HG03039 (cell line): Measurements from ENCODE around the gene QRFPR.
"Not testable (repeated sequence)": the region's sequence is repeated elsewhere in the genome, so short reads cannot be mapped to it uniquely, and the experiment has no call there.

Experiments
- ATAC-seq: cut with Tn5 transposase; IDR thresholded peaks from one replicate; pipeline ENCODE4 v1.9.1; 2021; ENCODE audit warnings: mild to moderate bottlenecking, moderate library complexity; ENCODE audit not compliant: unreplicated experiment

The QRFPR gene

GRCh38 chr4:121380776-121381462 is at the start of gene QRFPR:
Gene QRFPR (minus strand): TSS chr4:121381018. CDS start chr4:121380647, 371 bp downstream.
- no peak for ATAC-seq

GRCh38 chr4:121428721-121429120 is 47.9 kb upstream of the QRFPR start:
- ATAC-seq = no peak

- ATAC-seq = no peak
These were observed 40.8 kb upstream of the QRFPR start for GRCh38 chr4:121421594-121421993.

- ATAC-seq = no peak
These were observed 30.4 kb upstream of the QRFPR start for GRCh38 chr4:121411151-121411744.

GRCh38 chr4:121408567-121408966 is 27.7 kb upstream of the QRFPR start:
- ATAC-seq = not testable (repeated sequence)

GRCh38 chr4:121400632-121401031 is 19.8 kb upstream of the QRFPR start:
- ATAC-seq = no peak

GRCh38 chr4:121397941-121398601 is 17.3 kb upstream of the QRFPR start:
- ATAC-seq = no peak

- no peak for ATAC-seq
These were observed 16.6 kb upstream of the QRFPR start for GRCh38 chr4:121397434-121397833.

GRCh38 chr4:121392426-121393086 is 11.7 kb upstream of the QRFPR start:
- ATAC-seq = no peak

GRCh38 chr4:121390335-121390734 is 9.5 kb upstream of the QRFPR start:
- no peak for ATAC-seq

GRCh38 chr4:121379276-121379675 is 1.5 kb downstream of the QRFPR start:
- no peak for ATAC-seq

- ATAC-seq = no peak
These were observed 3.7 kb downstream of the QRFPR start for GRCh38 chr4:121377076-121377475.

- ATAC-seq = no peak
These were observed 4.3 kb downstream of the QRFPR start for GRCh38 chr4:121376556-121376955.

- no peak for ATAC-seq
These were observed 4.7 kb downstream of the QRFPR start for GRCh38 chr4:121376097-121376496.

- no peak for ATAC-seq
These were observed 5.6 kb downstream of the QRFPR start for GRCh38 chr4:121375262-121375661.

- no peak for ATAC-seq
These were observed 7.0 kb downstream of the QRFPR start for GRCh38 chr4:121373841-121374240.

GRCh38 chr4:121370729-121371325 is 10.0 kb downstream of the QRFPR start:
- ATAC-seq = no peak

- no peak for ATAC-seq
These were observed 20.3 kb downstream of the QRFPR start for GRCh38 chr4:121360495-121360894.

GRCh38 chr4:121358473-121358872 is 22.3 kb downstream of the QRFPR start:
- no peak for ATAC-seq

GRCh38 chr4:121353213-121353612 is 27.6 kb downstream of the QRFPR start:
- no peak for ATAC-seq

- ATAC-seq = no peak
These were observed 36.7 kb downstream of the QRFPR start for GRCh38 chr4:121344098-121344497.
